Inflammatory macrophage treated with lipopolysaccharide for 4 hours (primary cell): Measurements from ENCODE around the gene HDGF.

Source experiments
- DNase-seq: peaks from one replicate; pipeline ENCODE4 v3.0.0-alpha.2; 2020

Gene HDGF

DNA sequence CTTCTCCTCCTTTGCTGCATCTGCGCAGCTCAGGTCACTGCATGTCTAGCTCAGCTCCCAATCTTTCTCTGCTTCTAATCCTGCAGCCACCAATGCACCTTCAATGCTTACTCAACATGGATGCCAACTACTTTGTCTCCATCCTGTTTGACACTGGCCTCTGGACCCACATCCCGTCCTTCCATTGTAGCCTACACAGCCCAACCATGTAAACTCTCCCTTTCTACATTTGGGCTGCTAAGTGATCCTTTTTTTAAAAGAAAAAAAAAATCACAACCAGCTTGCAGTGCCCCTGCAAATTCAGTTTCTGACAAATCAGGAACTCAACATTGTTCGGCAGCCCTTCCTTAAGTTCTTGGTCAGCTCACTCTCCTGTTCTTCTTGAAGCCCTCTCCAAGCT is 36.6 kb downstream of the HDGF start:
- DNase-seq = no peak

DNA sequence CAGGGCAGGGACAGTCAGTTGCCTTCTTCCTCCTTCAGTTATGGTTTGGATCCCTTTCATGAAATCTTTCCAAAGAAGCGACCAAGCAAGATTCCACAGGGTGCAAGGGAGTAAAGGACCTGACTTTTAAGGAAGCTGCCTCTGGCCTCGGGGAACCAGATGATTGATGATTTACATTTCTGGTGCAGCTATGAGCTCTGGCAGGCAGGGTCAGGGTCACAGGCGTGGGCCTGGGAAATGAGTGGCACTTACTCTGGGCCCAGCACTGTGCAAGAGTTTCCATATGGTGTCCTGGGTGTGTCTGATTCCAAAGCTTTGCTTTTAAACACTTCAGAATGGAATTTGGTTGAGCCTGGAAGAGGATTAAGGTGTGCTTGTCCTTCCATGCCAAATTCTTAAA is 38.8 kb downstream of the HDGF start:
- no peak for DNase-seq

DNA sequence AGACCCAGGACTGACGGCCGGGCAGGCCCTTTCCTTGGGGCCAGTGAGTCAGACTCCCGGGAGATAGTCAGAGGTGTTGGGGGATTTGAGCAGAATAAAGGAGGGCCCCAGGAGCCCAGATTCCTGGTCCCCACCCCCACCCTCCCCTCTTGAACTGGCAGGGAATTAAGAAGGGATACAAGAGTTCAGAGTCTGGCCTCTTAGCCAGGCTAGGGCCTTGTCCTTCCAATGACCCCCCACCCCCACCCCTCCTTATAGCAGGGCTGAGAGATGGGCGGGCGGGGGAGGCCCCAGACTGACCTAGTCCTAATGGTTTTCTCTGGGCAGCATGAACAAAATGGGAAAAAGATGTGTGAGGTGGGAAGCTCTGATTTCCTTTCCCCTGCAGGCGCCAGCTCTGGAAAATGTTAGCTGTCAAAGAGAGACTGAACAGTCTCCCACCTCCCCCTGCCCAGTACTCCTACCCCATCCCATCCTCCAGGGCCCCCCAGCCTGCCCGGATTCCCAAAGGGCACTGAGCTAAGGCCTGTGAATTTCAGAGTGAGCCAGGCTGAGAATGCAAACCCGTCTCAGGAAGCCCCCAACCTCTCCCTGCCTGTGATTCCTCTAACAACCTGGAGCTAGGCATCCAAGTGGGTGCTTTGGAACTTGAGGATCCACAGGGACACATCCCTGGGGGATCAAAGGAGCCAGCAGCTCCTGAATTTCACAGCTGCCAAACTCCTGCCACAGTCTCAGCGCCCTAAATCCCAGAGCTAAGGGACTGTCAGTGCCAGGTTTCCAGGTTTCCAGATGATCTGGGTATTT is 40.3 kb downstream of the HDGF start:
- DNase-seq = no peak

DNA sequence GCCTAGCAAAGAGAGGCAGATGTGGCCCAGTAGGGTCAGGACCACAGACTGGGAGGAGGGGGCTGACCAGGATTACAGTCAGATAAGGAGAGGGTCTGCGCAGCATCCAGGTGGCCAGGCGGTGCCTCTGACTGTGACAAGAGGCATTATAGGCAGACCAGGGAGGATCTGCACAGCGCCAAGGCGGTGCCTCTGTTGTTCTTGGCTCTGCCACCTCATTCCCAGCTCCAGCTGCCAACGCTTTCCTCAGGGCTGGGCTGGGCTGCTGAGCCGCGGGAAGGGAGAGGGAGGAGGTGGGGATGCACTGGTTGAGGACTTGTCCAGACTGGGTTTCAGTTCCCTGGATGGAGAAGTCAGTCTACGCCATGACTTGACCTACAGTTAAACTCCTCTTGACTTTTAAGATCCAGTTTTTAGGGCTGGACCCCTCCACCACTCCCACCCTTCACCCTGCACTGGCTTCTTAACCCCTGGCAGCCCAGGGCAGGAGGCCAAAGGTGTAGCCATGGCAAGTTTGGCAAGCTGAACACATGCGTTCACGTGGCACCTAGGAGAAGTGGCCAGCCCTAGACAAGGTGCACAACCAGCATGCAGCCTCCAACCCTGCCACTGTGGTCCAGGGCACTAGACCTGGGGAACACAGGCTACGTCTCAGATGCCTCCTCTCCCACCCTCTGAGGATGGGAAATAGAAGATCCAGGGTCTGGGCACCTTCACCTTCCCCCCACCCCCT is 41.6 kb downstream of the HDGF start:
- DNase-seq = no peak

DNA sequence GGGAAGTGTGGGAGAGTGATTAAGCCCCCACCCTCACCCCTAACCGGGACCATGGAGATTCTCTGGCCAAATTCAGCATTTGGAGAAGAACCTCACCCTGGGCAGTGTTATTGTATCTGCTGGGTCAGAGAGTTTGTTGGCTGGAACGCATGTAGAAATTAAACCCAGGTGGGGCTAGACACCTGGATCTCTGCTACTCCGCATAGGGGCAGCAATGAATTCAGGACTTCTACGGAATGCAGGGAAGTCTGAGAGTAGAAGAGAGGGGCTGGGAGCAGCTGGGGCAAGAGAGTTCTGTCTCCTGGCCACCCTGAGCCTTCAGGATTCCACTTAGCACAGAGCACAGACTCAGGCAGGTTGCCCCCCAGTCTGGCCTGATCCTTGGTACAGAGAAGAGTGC is 42.4 kb downstream of the HDGF start:
- DNase-seq = no peak

DNA sequence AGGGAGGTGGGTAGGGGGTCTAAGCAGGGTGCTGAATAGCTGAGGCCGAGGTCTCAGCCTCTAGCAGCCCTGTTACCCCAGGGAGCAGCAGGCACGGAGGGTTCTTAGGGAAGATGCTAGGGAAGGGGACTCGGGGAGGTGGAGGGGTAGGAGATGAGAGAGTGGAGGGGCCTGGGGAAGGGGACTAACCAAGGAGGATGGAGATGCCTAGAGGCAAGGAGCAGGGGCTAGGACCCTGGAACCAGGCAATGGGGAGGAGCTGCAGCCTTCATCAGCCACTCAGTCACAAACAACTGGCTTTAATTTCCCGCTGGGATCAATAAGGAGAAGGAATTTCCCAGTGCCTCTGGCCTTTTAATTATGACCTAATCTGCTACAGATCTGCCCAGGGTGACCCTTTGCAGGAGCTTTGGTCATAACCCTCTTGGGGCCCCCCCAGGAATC is 43.2 kb downstream of the HDGF start:
- no peak for DNase-seq

DNA sequence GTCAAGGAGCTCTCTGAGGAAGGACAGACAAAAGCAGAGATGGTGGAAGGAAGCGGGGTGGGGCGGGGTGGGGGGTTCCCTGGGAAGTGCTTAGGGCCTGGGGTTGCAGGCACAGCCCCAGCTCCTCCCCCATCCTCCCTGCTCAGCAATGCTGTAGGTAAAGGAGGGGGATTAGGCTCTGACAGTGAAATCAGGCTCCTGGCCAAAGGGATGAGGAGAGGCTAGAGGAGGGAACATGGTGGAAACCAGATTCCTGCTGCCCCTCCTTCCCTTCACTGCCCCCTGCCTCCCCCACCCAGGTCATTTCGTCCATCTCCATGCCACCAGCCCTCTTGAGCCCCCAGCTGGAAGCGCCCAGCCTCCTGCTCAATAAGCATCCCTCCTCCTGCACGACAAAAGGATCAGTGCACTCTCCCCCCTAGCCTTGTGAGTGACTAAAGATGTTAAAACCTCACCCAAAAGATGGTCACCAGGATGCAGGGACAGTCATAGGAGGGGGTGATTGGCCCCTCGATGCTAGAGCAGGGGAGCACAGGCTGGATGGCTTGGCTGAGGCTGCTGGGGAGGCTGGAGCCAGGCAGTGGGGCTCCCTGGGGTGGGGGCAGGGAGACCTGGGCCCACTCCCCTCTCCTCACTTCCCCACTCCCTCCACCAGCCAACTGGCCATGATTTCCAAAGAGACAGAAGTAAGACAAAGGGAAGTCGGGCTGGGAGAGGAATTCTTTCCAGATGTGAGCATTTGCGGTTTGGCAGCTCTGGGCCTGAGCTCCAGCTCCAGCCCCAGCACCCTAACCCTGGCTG is 43.9 kb downstream of the HDGF start:
- no peak for DNase-seq

DNA sequence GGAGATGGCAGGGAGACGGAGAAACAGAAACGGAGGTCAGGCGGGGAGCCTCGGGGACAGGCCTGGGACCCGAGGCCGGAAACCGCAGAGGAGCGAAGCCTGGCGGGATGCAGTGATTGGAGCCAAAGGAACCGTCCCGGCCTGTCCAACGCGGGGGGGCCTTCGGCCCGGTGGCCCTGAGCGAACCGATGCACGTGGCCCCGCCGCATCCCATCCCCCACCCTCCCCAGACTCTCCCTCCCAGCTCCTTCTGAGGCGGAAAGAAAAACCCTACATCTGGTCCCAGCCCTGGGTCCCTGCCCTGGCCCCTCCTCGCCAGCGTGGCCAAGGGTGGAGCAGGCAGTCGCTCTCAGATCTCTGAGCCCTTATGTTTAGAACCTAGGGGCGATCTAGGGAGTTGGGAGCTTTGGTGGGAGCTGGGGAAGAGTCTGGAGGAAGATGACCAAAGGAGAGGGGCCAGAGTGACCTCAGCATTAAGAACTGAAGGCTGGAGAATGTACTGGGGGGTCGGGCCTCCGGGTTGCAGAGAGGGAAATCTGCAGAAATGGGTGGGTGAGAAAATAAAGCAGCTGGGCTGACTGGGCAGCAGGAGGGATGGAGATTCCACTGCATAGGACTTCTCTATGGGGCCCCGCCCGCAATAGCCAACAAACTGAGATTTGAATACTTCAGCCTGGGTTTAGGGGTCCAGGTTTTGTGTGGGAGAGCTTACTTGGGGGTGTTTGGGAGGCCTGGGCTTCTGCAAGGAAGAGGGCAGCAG is 44.6 kb downstream of the HDGF start:
- no peak for DNase-seq

DNA sequence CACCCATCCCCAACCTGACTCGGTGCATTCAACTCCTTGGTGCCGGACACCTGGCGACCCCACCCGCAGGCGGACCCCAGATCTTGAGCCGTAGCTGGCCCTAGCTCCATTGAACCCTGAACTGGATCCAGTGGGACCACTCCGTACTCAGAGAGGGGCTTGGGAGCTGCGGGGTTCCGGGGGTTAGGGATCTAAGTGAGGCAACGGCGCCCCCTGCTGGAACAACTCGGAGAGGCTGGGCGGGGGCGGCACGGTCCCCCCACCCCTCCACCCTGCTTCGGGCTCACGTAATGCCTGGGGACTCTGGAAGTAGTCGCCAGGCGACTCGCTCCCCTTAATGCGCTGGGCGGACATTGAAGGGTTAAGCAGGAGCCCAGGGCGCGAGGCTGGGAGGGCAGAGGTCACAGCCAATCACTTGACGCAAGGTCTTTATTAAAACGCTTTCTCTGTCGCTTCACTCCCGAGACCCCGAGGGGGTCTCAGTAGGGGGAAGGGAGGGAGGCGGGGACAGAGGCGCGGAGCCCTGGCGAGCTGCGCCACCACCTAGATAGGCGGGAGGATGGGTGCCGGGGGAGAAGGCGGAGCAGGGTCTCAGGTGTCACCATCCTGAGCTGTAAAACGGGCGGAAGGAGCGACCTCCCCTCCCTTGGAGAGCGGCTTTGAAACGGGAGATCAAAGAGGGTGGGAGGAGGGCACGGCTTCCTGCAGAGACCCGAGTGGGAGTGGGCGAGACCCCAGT is 45.4 kb downstream of the HDGF start:
- peak; percentile 52 for DNase-seq

DNA sequence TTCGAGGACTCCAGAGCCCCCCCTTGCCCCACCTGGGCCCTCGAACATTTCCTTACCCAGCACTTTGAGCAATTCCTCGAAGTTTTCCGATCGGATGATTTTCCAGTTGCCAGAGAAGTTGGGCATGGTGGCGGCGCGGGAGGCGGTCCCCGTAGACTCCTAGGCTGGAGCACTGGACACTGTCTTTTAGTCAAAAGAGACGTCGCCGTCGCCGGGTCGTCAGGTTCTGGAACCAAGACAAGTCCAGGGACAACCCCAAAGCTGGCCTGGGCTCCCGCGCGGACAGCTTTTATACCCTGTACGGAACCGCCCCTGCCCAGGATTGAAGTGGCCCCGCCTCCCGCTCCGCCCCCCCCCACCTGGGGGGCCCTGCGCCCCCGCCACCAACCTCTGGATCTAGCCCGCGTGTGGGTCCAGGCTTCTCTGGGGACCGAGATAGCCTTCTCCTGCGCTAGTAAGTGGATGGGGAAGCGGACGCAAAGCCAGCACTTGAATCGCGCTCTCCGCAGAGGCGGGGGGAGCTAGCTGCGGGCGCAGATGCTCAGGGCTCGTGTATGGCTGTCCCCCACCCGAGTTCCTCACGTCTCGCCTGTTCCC is 46.1 kb downstream of the HDGF start, which contains the start of gene CRABP2:
CRABP2 (minus strand) TSS at position 263 of the 597 bp plus-strand sequence; CDS start at position 126, 137 bp downstream.
- DNase-seq = no peak

DNA sequence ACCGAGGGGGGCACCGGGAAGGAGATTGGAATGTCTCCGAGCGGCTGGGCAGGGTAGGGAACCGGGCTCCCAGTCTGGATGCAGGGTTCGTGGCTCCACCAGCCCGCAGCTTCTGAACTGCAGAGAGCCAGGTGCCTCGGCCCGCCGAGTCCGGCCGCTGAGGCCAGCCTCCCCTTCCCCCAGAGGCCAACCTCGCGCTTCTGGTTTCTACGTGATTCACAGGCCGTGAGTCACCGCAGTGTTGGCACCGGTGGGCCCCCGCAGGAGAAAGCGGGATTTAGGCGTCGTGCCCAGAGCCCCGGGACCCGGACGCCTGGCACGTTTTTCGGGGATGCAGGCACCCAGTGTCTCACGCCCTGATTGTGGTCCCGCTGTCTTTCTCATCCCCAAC is 46.5 kb downstream of the HDGF start:
- DNase-seq = peak; percentile 67

DNA sequence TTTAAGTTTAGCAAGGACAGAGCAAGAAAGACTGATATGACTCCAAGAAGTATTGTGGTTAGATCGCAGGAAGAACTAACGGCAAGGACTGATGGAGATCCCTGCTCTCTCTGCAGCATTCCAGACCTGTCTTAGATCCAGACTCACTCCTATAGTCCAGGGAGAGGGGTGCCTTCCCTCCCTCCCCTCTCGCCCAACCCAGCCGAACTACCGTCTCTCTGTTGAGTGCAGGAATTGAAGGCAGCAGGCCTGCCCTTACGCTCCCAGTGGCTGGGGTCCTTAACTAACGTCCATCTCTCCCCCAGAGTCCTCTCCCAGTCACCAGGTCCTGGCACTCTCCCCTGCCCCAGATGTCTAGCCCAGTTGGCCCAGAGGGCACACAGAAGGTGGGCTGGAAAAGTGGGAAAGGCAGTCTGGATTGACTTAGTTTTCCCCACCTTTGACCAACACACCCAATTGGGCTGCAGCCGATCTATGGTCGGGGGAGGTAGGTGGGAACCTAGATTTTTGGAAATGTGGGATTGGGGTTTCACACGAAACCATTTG is 47.2 kb downstream of the HDGF start:
- DNase-seq = no peak

DNA sequence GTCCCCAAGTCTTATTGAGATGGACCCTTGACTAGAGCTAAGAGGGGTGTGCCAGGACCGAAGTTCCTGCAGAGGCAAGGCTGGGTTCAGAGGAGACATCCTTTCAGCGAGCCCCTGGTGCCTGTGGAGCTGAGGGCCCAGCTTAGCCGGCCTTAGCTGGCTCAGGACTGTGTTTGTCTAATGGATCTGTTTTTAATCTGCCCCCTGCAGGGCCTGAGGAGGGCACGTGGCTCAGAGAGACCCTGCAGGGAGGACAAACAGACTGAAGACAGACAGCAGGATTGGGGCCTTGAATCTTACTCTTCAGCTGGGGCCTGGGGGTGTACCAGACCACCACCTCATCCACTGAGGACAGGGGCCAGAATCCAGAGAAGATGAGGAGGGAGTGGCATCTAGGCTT is 47.7 kb downstream of the HDGF start:
- DNase-seq = no peak

DNA sequence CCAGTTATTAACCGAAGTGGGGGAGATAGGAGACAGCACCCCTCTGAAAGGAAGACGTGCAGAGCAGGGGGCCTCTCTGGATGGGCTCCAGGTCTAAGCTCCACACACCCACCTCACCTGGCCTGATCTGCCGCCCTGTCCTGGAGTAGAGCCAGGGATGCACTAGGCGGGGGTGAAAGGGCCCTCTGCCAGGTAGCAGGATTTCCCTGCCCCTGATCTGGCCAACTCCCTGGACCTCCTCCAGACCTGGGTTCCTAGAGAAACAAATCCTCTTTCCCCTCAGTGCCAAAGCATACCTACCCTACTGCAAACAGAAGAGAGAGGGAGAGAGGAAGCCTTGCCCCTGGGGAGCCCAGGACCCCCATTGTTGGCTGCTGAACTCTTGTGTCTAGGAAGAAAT is 48.1 kb downstream of the HDGF start:
- DNase-seq = no peak

DNA sequence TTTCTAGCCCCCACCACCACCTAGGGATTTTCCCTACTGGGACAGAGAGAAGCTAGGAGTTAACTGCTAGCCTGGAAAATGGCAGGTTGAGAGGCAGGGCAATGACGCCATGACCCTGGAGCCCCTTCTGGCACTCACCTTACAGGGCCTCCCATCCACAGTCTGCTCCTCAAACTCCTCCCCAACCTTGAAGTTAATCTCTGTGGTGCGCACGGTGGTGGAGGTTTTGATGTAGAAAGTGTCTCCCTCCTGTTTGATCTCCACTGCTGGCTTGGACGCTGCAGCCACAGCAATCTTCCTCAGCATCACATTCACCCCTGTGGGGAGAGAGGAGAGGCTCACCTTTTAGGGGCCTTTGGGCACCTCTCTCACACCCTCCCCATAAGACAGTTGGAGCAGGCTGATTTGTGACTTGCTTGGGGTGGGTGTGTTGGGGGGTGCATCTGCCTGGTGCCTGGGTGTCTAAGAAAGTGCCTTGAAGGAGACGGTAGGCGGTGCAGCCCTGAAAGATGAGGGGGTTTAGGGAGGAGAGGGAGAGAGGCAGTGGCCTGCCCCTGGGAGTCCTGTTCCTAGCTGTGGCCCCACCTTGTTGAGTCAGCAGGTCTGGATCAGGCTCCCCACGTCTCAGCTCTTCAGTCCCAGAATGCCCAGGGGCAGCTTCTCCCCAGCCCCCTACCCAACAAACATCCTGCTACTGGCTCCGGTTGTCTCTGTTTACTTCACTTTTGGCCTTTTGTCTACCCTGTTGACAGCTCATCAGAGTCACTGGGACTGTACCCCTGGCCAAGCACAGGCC is 50.5 kb downstream of the HDGF start:
- DNase-seq = no peak

DNA sequence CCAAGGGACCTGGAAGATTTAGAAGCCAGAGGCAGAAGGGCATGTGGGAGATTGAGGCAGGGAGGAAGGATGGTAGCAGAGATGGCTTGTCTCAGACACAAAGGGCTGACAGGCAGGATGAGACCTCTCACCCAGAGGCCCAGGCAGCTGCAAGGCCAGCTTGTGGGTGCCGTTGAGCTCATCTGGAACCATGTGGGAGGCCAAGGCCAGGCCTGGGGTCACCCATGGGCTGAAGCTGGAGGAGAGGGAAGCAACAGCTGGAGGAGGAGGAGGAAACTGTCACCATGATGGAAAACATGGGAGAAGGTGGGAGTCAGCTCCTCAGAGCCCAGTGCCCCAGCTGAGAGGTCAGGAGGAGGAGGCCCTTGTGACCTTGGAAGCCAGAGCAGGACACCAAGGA is 52.5 kb downstream of the HDGF start:
- DNase-seq = peak; percentile 27

DNA sequence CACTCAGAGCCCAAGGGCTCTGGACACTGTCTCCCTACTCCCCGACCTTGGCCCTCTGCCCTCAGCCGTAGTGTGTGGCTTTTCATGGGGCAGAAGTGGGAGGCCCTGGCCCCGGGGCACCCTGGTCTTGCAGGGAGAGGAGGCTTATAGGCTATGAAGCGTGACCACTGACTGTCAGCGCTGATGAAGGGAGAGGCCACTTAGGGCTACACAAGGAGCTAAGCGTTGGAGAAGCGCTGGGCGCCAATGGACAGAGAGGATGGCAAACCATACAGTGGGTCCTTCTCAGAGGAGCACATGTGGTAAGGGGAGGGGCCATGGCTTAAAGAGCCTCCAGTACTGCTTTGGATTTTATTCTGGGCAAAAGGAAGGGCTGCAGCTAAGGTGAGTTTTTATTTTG is 54.0 kb downstream of the HDGF start:
- DNase-seq = no peak

DNA sequence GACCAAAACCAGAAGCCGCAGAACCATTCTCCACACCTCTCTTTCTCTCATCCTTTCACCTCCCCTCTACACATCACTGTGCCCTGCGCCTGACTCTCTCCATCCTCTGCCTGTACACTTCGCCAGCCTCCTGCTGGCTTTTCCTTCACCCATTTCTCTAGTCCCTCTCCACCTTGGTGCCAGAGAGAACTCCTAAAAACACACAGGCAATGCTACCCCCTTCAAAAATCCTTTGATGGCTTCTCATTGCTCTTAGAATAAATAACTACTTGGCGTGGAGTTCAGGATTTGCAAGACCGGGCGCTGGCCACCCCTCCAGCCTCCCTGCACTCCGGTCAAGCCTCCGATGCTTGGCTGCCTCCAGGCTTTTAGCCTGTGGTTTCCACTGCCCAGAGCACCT is 54.7 kb downstream of the HDGF start:
- DNase-seq = no peak

DNA sequence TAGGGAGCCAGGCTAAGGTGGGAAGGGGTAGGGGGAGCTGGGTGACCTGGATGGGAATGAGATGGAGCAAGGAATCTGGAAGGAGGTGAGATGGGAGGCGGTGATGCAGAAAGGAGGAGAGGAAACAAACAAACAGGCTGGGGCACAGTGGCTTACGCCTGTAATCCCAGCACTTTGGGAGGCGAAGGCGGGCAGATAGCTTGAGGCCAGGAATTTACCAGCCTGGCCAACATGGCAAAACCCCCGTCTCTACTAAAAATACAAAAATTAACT is 56.8 kb downstream of the HDGF start:
- no peak for DNase-seq

DNA sequence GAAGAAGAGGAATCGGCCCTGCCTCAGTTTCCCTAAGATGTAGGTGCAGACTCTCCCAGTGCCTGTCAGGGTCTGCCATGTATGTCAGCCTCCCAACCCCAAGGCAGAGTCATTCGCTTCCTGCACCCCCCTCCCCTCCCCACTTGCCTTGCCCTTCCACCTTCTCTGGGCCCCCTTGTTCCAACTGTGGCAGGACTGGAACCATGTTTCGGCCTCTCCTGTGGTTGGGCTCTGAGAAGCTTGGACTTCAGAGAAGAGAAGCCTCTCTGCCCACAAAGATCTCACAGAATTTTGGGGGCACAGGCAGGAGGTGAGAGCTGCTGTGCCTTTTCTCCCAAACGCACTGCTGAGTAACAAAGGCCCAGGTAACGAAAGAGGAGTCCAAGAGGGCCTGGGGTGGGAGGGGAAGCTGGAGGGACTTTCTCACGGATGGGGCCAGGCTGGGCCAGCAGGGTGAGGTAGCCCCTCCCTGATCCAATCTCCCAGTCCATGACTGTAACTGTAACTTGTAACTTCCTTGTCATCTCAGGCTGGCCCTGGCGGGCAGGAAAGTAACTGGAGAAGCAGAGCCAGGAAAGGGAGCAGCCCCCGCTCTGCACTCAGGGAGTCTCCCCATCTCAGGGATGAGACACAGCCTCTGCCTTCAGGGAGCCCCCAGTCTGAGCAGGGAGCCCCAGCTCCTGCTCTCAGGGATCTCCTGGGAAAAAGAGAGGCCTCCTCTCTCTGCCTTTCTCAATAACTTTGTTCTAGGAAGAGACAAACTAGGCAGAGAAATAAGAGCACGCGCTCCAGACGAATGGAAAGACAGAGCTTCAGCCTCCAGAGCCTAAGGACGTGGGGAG is 57.4 kb downstream of the HDGF start:
- DNase-seq = peak; percentile 22
